WI38 (cell line): Measurements from ENCODE around the gene EVI5L.
A peak's percentile ranks its signal among the peaks of the same experiment; 100 is the strongest.

Experiments
- H3K4me3 ChIP-seq: 2 replicates; pipeline ENCODE4 v1.5.1; 2011; ENCODE audit warnings: low read depth, mild to moderate bottlenecking, control low read depth, low read length
- CTCF ChIP-seq: IDR thresholded peaks from 2 replicates; pipeline ENCODE4 v1.5.1; 2012; ENCODE audit warnings: low read depth, mild to moderate bottlenecking, control low read depth, low read length

EVI5L gene

GRCh38 chr19:7870571-7871436 is 40.8 kb downstream of the EVI5L start:
- no peak overlapping the region for H3K4me3 ChIP-seq
- no peak for TF ChIP-seq CTCF

- H3K4me3 ChIP-seq: peak overlapping the region; percentile 26
- no peak for TF ChIP-seq CTCF
Observed at GRCh38 chr19:7871437-7872305, 41.7 kb downstream of the EVI5L start.

GRCh38 chr19:7872306-7873204 is 42.5 kb downstream of the EVI5L start:
- H3K4me3 ChIP-seq: no peak overlapping the region
- TF ChIP-seq CTCF: no peak

GRCh38 chr19:7873304-7874075 is 43.5 kb downstream of the EVI5L start:
- TF ChIP-seq CTCF: no peak
- no peak overlapping the region for H3K4me3 ChIP-seq

GRCh38 chr19:7874076-7874896 is 44.3 kb downstream of the EVI5L start, which contains the start of gene PRR36:
Gene PRR36 (minus strand): TSS chr19:7874390. CDS start chr19:7873689, 701 bp downstream.
- TF ChIP-seq CTCF: no peak
- H3K4me3 ChIP-seq: no peak within 1 kb of the TSS; the same call in 1 of the 2 replicates
